Colonic mucosa (tissue), 2 donors: ENCODE results near the gene SNHG17. TPM values are rescaled to one million over a fixed set of nuclear protein-coding genes. Genes with fewer than 3 reads are reported as not detected.

Source experiments
- total RNA-seq, 2 donors: library from RNA; stranded (reverse); fragmentation: NEBNext Ultra II Directional in 1 of 2; extraction: Animal tissue kit (Norgen Biotek cat#: 25700) in 1 of 2; gene quantifications; one replicate each; pipeline ENCODE4 v1.2.1, GENCODE V29; 2021
- donor health status: DM: no; HTN: no; CAD: no.
- donor health status: DM: no; HTN: no; CAD: no.

Gene SNHG17
- total RNA-seq, 2 donors from 2014 or later = 21.8 to 36.4 TPM

Other genes starting within 250 kb of the SNHG17 start
- 1 to 10 TPM in 1 of 2 donors, under 1 TPM in 1; 0.40 to 3.9 TPM for gene KIAA1755, start 174.6 kb downstream of the SNHG17 start, total RNA-seq
- gene BPI, start 131.2 kb downstream of the SNHG17 start, total RNA-seq = not detected
- under 1 TPM in 1 of 2 donors, not detected in 1; 0.32 TPM for gene LBP, start 88.8 kb downstream of the SNHG17 start, total RNA-seq
- gene RALGAPB, start 37.5 kb upstream of the SNHG17 start, total RNA-seq = 10 to 100 TPM; 30.5 to 33.7 TPM
- gene ADIG, start 145.9 kb upstream of the SNHG17 start, total RNA-seq = not detected
- gene ARHGAP40, start 166.5 kb upstream of the SNHG17 start, total RNA-seq = not detected